ENCODE measurements around the gene ABCA2.

DNA sequence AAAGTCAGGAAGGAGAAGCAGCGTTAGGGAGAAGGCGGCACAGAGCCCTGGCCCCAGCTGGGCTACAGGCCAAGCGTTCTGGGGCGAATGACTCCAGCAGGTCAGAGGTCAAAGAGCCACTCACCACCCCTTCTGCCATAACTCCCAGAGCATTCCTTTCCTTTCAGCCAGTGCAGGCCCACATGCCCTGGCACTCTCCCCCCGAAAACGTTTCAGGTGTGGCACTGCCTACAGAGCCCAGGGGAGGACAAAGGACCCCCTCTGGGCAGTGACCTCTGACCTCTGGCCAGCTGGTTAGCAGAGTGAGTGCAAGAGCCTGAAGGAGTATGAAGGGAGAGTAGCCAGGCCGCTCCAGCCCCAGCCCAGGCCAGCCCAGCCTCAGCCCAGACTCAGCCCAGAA lies 4.9 kb downstream of the ABCA2 start:
- no peak for TF ChIP-seq POLR2A (IDR thresholded peaks at IDR 0.05)
- TF ChIP-seq, protein P1, sequence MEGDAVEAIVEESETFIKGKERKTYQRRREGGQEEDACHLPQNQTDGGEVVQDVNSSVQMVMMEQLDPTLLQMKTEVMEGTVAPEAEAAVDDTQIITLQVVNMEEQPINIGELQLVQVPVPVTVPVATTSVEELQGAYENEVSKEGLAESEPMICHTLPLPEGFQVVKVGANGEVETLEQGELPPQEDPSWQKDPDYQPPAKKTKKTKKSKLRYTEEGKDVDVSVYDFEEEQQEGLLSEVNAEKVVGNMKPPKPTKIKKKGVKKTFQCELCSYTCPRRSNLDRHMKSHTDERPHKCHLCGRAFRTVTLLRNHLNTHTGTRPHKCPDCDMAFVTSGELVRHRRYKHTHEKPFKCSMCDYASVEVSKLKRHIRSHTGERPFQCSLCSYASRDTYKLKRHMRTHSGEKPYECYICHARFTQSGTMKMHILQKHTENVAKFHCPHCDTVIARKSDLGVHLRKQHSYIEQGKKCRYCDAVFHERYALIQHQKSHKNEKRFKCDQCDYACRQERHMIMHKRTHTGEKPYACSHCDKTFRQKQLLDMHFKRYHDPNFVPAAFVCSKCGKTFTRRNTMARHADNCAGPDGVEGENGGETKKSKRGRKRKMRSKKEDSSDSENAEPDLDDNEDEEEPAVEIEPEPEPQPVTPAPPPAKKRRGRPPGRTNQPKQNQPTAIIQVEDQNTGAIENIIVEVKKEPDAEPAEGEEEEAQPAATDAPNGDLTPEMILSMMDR (IDR thresholded peaks at IDR 0.05), result no peak

All from stomach (tissue), 4 donors.